ENCODE measurements around the gene NTHL1. TPM values are rescaled to one million over a fixed set of nuclear protein-coding genes. Genes with fewer than 3 reads are reported as not detected.

Gene NTHL1
- total RNA-seq, 1 donor from 2014 or later, result 12.6 TPM

GRCh38 chr16:2027024-2028010, 20.3 kb downstream of the NTHL1 start:
- no peaks in the 10 kb centered on the region for H3K36me3 Mint-ChIP-seq (ENCODE audit: low read depth)
- no peaks in the 10 kb centered on the region for H3K27me3 Mint-ChIP-seq (ENCODE audit: low read depth)
- H3K4me1 Mint-ChIP-seq (ENCODE audit: low read depth), result peaks cover 41% of the 10 kb centered on the region
- H3K27ac Mint-ChIP-seq (ENCODE audit: unreplicated experiment), result no peak overlapping the region
- peak overlapping the region; percentile 82 for H3K4me3 Mint-ChIP-seq (ENCODE audit: unreplicated experiment)
- DNase-seq (ENCODE audit: low spot score), result no peak
- TF ChIP-seq, protein P1, sequence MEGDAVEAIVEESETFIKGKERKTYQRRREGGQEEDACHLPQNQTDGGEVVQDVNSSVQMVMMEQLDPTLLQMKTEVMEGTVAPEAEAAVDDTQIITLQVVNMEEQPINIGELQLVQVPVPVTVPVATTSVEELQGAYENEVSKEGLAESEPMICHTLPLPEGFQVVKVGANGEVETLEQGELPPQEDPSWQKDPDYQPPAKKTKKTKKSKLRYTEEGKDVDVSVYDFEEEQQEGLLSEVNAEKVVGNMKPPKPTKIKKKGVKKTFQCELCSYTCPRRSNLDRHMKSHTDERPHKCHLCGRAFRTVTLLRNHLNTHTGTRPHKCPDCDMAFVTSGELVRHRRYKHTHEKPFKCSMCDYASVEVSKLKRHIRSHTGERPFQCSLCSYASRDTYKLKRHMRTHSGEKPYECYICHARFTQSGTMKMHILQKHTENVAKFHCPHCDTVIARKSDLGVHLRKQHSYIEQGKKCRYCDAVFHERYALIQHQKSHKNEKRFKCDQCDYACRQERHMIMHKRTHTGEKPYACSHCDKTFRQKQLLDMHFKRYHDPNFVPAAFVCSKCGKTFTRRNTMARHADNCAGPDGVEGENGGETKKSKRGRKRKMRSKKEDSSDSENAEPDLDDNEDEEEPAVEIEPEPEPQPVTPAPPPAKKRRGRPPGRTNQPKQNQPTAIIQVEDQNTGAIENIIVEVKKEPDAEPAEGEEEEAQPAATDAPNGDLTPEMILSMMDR (IDR thresholded peaks at IDR 0.05), result peak; percentile 33
- no peaks in the 10 kb centered on the region for H3K9me3 Mint-ChIP-seq (ENCODE audit: low read depth)

- TF ChIP-seq, protein P1 (IDR thresholded peaks at IDR 0.05), result no peak
- H3K9me3 Mint-ChIP-seq (ENCODE audit: low read depth), result no peaks in the 10 kb centered on the region
- H3K4me3 Mint-ChIP-seq (ENCODE audit: unreplicated experiment), result peak within 1 kb of the TSS; percentile 82
- no peak for DNase-seq (ENCODE audit: low spot score)
- H3K36me3 Mint-ChIP-seq (ENCODE audit: low read depth), result no peaks in the 10 kb centered on the region
- no peak within 1 kb of the TSS for H3K27ac Mint-ChIP-seq (ENCODE audit: unreplicated experiment)
- peaks cover 37% of the 10 kb centered on the region for H3K4me1 Mint-ChIP-seq (ENCODE audit: low read depth)
- peaks cover 2% of the 10 kb centered on the region for H3K27me3 Mint-ChIP-seq (ENCODE audit: low read depth)
Observed at GRCh38 chr16:2026461-2027023, 21.1 kb downstream of the NTHL1 start, which contains the start of gene NHERF2. Gene NHERF2, plus strand, starts transcription at chr16:2026902. Its CDS starts 104 bp downstream, at chr16:2027006.

DNA sequence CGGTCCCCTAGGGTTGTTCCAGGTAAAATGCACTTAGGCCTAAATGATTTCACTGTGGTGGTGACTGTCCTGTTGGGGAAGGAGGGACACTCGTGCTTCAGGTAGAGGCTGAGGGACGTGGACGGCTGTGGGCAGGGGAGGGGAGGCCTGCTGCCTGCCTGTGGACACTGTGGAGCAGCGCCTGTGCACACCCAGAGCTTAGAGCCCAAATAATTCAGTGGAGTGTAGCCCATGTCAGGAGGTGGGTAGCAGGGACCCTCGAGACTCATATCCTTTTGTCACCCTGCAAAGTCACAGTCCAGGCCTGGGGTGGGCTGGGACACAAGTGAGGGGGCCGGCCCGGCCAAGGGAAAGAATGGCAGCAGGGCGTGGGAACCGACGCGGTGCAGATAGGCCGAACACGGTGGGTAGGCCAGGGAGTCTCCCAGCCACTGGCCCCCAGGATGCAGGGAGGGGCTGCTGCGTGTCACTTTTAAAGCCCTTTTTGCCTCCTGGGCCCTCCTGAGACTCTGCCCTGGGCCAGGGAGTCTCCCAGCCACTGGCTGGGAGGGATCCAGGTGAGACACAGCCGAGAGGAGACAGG, 21.7 kb downstream of the NTHL1 start:
- peaks cover 38% of the 10 kb centered on the region for H3K4me1 Mint-ChIP-seq (ENCODE audit: low read depth)
- no peak overlapping the region for H3K27ac Mint-ChIP-seq (ENCODE audit: unreplicated experiment)
- TF ChIP-seq, protein P1 (IDR thresholded peaks at IDR 0.05), result no peak
- no peak for DNase-seq (ENCODE audit: low spot score)
- peaks cover 4% of the 10 kb centered on the region for H3K27me3 Mint-ChIP-seq (ENCODE audit: low read depth)
- no peaks in the 10 kb centered on the region for H3K9me3 Mint-ChIP-seq (ENCODE audit: low read depth)
- H3K36me3 Mint-ChIP-seq (ENCODE audit: low read depth), result no peaks in the 10 kb centered on the region
- peak overlapping the region; percentile 28 for H3K4me3 Mint-ChIP-seq (ENCODE audit: unreplicated experiment)

DNA sequence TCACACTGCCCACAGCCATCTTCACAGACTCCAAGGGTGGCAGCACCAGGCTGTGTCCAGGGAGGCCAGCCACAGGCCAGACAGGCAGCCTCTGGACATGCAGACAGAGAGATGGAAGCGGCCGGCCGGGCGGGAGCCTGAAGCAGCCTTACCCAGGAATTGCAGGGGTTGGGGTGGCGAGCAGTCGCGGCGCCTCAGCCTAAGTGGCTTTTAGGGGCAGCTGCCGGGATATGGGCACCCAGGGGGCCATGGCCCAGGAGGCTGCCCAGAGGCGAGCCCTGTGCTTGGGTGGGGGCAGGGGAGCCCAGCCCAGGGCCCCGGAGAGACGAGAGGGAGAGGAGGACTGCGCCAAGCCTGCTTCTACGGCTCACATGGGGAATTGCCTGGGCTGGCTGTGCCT, 22.4 kb downstream of the NTHL1 start:
- no peaks in the 10 kb centered on the region for H3K9me3 Mint-ChIP-seq (ENCODE audit: low read depth)
- no peak overlapping the region for H3K27ac Mint-ChIP-seq (ENCODE audit: unreplicated experiment)
- H3K27me3 Mint-ChIP-seq (ENCODE audit: low read depth), result peaks cover 9% of the 10 kb centered on the region
- H3K4me1 Mint-ChIP-seq (ENCODE audit: low read depth), result peaks cover 37% of the 10 kb centered on the region
- DNase-seq (ENCODE audit: low spot score), result no peak
- TF ChIP-seq, protein P1 (IDR thresholded peaks at IDR 0.05), result no peak
- H3K36me3 Mint-ChIP-seq (ENCODE audit: low read depth), result no peaks in the 10 kb centered on the region
- no peak overlapping the region for H3K4me3 Mint-ChIP-seq (ENCODE audit: unreplicated experiment)

GRCh38 chr16:2024032-2024420, 23.6 kb downstream of the NTHL1 start:
- TF ChIP-seq, protein P1 (IDR thresholded peaks at IDR 0.05), result no peak
- H3K27ac Mint-ChIP-seq (ENCODE audit: unreplicated experiment), result peak overlapping the region; percentile 17
- no peaks in the 10 kb centered on the region for H3K9me3 Mint-ChIP-seq (ENCODE audit: low read depth)
- peaks cover 37% of the 10 kb centered on the region for H3K4me1 Mint-ChIP-seq (ENCODE audit: low read depth)
- peaks cover 10% of the 10 kb centered on the region for H3K27me3 Mint-ChIP-seq (ENCODE audit: low read depth)
- H3K36me3 Mint-ChIP-seq (ENCODE audit: low read depth), result no peaks in the 10 kb centered on the region
- no peak for DNase-seq (ENCODE audit: low spot score)
- no peak overlapping the region for H3K4me3 Mint-ChIP-seq (ENCODE audit: unreplicated experiment)

Measured in chondrocyte (in vitro differentiated cells).